ENCODE data around the gene PRR30.

DNA sequence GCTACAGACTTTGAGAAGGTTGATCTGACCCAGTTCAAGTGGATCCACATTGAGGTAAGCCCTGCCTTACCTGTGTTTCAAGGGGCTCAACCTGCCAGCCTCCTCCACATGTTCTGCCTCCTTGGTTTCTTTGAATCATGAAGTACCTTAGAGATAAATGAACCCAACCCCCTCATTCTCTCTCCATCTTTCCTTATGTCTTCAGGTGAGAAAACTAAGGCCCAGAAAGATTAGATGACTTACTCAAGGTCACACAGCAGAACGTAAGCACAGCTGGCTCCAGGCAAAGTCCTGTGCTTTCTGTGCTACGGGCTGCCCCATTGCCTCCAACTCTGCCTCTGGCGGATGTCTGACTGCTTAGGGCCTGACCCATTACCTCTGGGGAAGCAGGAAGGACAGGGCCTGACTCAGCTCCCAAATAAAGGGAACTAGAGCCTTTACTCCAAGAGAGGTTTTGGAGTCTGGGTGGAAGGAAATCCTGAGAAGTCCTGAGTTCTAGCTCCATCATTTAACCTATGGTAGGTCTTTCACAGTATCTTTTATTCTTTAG, 42.4 kb downstream of the PRR30 start:
- no peak for TF ChIP-seq POLR2AphosphoS5 (IDR thresholded peaks at IDR 0.05)
- TF ChIP-seq POLR2A (IDR thresholded peaks at IDR 0.05): no peak

All from stomach (tissue), 4 donors.